Smooth muscle cell (in vitro differentiated cells): Measurements from ENCODE around the gene PCDHA12. TPM values are rescaled to one million over a fixed set of nuclear protein-coding genes. Genes with fewer than 3 reads are reported as not detected.

ENCODE experiments used
- DNase-seq: peaks from one replicate; lab custom pipeline; 2025; ENCODE audit not compliant: unreplicated experiment; lab: John Stamatoyannopoulos, UW
- H2AFZ ChIP-seq: fragments of 200-600 bp; sonication (generic); 2 replicates; pipeline ENCODE4 v1.6.0; 2016; ENCODE audit warnings: antibody characterized with exemption, low read depth, mild to moderate bottlenecking
- H3F3A ChIP-seq: fragments of 200-600 bp; sonication (generic); 2 replicates; pipeline ENCODE4 v1.6.0; 2017; ENCODE audit warnings: antibody characterized with exemption, low read depth
- H3K27ac ChIP-seq: fragments of 200-600 bp; sonication (generic); 2 replicates; pipeline ENCODE4 v1.5.1; 2016; ENCODE audit warnings: low read depth, mild to moderate bottlenecking
- H3K27me3 ChIP-seq: fragments of 200-600 bp; sonication (generic); 2 replicates; pipeline ENCODE4 v1.6.1; 2016; ENCODE audit warnings: low read depth, mild to moderate bottlenecking
- H3K36me3 ChIP-seq: fragments of 200-600 bp; sonication (generic); 2 replicates; pipeline ENCODE4 v1.5.1; 2016; ENCODE audit warnings: low read depth
- H3K4me1 ChIP-seq: fragments of 200-600 bp; sonication (generic); 2 replicates; pipeline ENCODE4 v1.5.1; 2016; ENCODE audit warnings: low read depth
- H3K4me2 ChIP-seq: fragments of 200-600 bp; sonication (generic); 2 replicates; pipeline ENCODE4 v1.6.0; 2016; ENCODE audit warnings: mild to moderate bottlenecking
- H3K4me3 ChIP-seq: fragments of 200-600 bp; sonication (generic); 2 replicates; pipeline ENCODE4 v1.5.1; 2016; ENCODE audit warnings: mild to moderate bottlenecking
- H3K79me2 ChIP-seq: fragments of 200-600 bp; sonication (generic); 2 replicates; pipeline ENCODE4 v1.6.0; 2016; ENCODE audit warnings: low read depth, mild to moderate bottlenecking
- H3K9ac ChIP-seq: fragments of 200-600 bp; sonication (generic); 2 replicates; pipeline ENCODE4 v1.6.0; 2016; ENCODE audit warnings: low read depth
- H3K9me3 ChIP-seq: fragments of 200-600 bp; sonication (generic); replicated peaks from 2 replicates; pipeline ENCODE4 v1.5.1; 2016; ENCODE audit warnings: low read depth
- H4K20me1 ChIP-seq: fragments of 200-600 bp; sonication (generic); 2 replicates; pipeline ENCODE4 v1.6.0; 2016; ENCODE audit warnings: low read depth
- WGBS: methylation state at CpG from one replicate; pipeline ENCODE4 v1.1.7; 2016; ENCODE audit warnings: low lambda C conversion rate; 5-methylcytosine and 5-hydroxymethylcytosine counted together
- polyA plus RNA-seq: library from polyadenylated mRNA; unstranded; fragments of >200 nt; fragmentation: Nextera tagmentation; extraction: Ambion mirVana; gene quantifications from 2 replicates; pipeline ENCODE4 v1.2.1, GENCODE V29; 2016
- total RNA-seq: library from RNA; depleted of rRNA; stranded (reverse); fragments of >200 nt; gene quantifications from 2 replicates; pipeline ENCODE4 v1.2.3, GENCODE V29; 2014
- TF ChIP-seq, protein P1 (sequence below): fragments of 200-600 bp; sonication (generic); IDR thresholded peaks from 2 replicates; pipeline ENCODE4 v1.5.1; 2017; ENCODE audit warnings: borderline replicate concordance, mild to moderate bottlenecking, antibody characterized with exemption; ENCODE audit not compliant: insufficient read depth, poor library complexity, severe bottlenecking

PCDHA12 gene
- total and polyA plus RNA-seq, 2 experiments from 2014 or later = 2.2 to 9.6 TPM

DNA sequence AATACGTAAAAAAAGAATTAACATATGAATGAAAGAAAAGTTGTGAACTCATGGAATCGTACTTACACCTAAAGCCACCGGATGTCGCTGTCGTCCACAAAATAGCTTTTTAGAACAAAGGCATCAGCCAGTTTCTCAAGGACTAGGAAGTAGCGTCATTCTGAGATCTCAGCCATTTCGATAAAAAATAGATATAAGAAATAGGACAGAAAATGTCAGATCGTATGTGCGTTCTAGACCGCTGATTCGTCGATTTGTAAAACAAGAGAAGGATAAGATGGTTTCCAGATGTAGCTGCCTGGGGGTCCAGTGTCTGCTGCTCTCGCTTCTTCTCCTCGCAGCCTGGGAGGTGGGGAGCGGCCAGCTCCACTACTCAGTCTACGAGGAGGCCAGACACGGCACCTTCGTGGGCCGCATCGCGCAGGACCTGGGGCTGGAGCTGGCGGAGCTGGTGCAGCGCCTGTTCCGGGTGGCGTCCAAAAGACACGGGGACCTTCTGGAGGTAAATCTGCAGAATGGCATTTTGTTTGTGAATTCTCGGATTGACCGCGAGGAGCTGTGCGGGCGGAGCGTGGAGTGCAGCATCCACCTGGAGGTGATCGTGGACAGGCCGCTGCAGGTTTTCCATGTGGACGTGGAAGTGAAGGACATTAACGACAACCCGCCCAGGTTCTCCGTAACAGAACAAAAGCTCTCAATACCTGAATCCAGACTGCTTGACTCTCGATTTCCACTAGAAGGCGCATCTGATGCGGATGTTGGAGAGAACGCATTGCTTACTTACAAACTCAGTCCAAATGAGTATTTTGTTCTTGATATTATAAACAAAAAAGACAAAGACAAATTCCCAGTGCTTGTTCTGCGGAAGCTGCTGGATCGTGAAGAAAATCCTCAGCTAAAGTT lies 19.1 kb upstream of the PCDHA12 start, which contains the start of gene PCDHA10:
PCDHA10 (plus strand) TSS at position 126 of the 903 bp plus-strand sequence; CDS start at position 278, 152 bp downstream.
- TF ChIP-seq, protein P1, sequence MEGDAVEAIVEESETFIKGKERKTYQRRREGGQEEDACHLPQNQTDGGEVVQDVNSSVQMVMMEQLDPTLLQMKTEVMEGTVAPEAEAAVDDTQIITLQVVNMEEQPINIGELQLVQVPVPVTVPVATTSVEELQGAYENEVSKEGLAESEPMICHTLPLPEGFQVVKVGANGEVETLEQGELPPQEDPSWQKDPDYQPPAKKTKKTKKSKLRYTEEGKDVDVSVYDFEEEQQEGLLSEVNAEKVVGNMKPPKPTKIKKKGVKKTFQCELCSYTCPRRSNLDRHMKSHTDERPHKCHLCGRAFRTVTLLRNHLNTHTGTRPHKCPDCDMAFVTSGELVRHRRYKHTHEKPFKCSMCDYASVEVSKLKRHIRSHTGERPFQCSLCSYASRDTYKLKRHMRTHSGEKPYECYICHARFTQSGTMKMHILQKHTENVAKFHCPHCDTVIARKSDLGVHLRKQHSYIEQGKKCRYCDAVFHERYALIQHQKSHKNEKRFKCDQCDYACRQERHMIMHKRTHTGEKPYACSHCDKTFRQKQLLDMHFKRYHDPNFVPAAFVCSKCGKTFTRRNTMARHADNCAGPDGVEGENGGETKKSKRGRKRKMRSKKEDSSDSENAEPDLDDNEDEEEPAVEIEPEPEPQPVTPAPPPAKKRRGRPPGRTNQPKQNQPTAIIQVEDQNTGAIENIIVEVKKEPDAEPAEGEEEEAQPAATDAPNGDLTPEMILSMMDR = peak; percentile 73
- no peaks in the 10 kb centered on the region for H4K20me1 ChIP-seq
- no peaks in the 10 kb centered on the region for H3K27me3 ChIP-seq
- no peaks in the 10 kb centered on the region for H3F3A ChIP-seq
- H3K36me3 ChIP-seq = peaks cover 3% of the 10 kb centered on the region
- 15% methylated on average over 44 of the region's 44 CpGs for WGBS
- peak within 1 kb of the TSS; percentile 65 for H3K4me3 ChIP-seq
- peaks cover 24% of the 10 kb centered on the region for H3K79me2 ChIP-seq
- peaks cover 13% of the 10 kb centered on the region for H3K4me1 ChIP-seq
- no peak for DNase-seq
- peak within 1 kb of the TSS; percentile 82 for H3K4me2 ChIP-seq
- peak within 1 kb of the TSS; percentile 49 for H3K9ac ChIP-seq
- H2AFZ ChIP-seq = peak within 1 kb of the TSS; percentile 65
- H3K27ac ChIP-seq = peak within 1 kb of the TSS; percentile 49
- H3K9me3 ChIP-seq = no peaks in the 10 kb centered on the region

DNA sequence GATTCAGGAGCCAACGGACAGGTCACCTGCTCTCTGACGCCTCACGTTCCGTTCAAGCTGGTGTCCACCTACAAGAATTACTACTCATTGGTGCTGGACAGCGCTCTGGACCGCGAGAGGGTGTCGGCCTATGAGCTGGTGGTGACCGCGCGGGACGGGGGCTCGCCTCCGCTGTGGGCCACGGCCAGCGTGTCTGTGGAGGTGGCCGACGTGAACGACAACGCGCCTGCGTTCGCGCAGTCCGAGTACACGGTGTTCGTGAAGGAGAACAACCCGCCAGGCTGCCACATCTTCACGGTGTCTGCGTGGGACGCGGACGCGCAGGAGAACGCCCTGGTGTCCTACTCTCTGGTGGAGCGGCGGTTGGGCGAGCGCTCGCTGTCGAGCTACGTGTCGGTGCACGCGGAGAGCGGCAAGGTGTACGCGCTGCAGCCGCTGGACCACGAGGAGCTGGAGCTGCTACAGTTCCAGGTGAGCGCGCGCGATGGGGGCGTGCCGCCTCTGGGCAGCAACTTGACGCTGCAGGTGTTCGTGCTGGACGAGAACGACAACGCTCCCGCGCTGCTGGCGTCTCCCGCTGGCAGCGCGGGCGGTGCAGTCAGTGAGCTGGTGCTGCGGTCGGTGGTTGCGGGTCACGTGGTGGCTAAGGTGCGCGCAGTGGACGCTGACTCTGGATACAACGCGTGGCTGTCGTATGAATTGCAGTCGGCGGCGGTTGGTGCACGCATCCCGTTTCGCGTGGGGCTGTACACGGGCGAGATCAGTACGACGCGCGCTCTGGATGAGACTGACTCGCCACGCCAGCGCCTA lies 17.7 kb upstream of the PCDHA12 start:
- Histone ChIP-seq H3K4me3 (no peak overlapping the region), H3F3A (no peaks in the 10 kb centered on the region), H3K9me3 (no peaks in the 10 kb centered on the region), H3K36me3 (peaks cover 3% of the 10 kb centered on the region), H3K4me1 (peaks cover 13% of the 10 kb centered on the region), H3K79me2 (peaks cover 24% of the 10 kb centered on the region), H3K27me3 (no peaks in the 10 kb centered on the region), H2AFZ (no peak overlapping the region), H3K9ac (no peak overlapping the region), H3K27ac (no peak overlapping the region), H3K4me2 (no peak overlapping the region), H4K20me1 (no peaks in the 10 kb centered on the region)
- TF ChIP-seq, protein P1 = no peak
- no peak for DNase-seq
- 98% methylated on average over 84 of the region's 94 CpGs for WGBS

DNA sequence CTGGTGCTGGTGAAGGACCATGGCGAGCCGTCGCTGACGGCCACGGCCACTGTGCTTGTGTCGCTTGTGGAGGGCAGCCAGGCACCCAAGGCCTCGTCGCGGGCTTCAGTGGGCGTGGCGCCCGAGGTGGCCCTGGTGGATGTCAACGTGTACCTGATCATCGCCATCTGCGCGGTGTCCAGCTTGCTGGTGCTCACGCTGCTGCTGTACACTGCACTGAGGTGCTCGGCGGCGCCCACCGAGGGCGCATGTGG lies 17.2 kb upstream of the PCDHA12 start:
- Histone ChIP-seq H3K79me2 (peaks cover 24% of the 10 kb centered on the region), H3K27ac (no peak overlapping the region), H3F3A (no peaks in the 10 kb centered on the region), H3K27me3 (no peaks in the 10 kb centered on the region), H2AFZ (no peak overlapping the region), H3K4me1 (peaks cover 13% of the 10 kb centered on the region), H3K4me2 (peak overlapping the region; percentile 70), H3K4me3 (no peak overlapping the region), H4K20me1 (no peaks in the 10 kb centered on the region), H3K9ac (no peak overlapping the region), H3K9me3 (no peaks in the 10 kb centered on the region), H3K36me3 (peaks cover 3% of the 10 kb centered on the region)
- TF ChIP-seq, protein P1 = no peak
- WGBS = 99% methylated on average over 22 of the region's 22 CpGs
- no peak for DNase-seq
